Measurements from ENCODE around the gene CMC2. TPM values are rescaled to one million over a fixed set of nuclear protein-coding genes. Genes with fewer than 3 reads are reported as not detected.

Gene CMC2
- total RNA-seq, 1 experiment from 2014 or later: 64.2 TPM

GRCh38 chr16:80982646-80983045 is 24.0 kb downstream of the CMC2 start:
- no peak overlapping the region for H2BK12ac ChIP-seq (ENCODE audit: insufficient read length, low read depth, low read length)
- no peak overlapping the region for H3K4me2 ChIP-seq (ENCODE audit: insufficient read depth, insufficient read length, low read length)
- no peak overlapping the region for H3K4ac ChIP-seq (ENCODE audit: low read depth, low read length)
- H2AFZ ChIP-seq (ENCODE audit: low read length): no peak overlapping the region
- peaks cover 2% of the 10 kb centered on the region; the same call in 1 of the 2 replicates for H3K4me1 ChIP-seq (ENCODE audit: insufficient read depth, low read length)
- H3K9ac ChIP-seq (ENCODE audit: extremely low read depth, insufficient read length, low read length): no peak overlapping the region
- no peak for TF ChIP-seq CTCF (conservative IDR thresholded peaks at IDR 0.05)
- no peak overlapping the region for H2BK20ac ChIP-seq (ENCODE audit: low read depth, low read length, poor library complexity, severe bottlenecking)
- H3K27ac ChIP-seq (ENCODE audit: insufficient read length, low read depth, low read length): no peak overlapping the region
- H3K79me1 ChIP-seq (ENCODE audit: insufficient read depth, low read depth, low read length, poor library complexity, severe bottlenecking): no peaks in the 10 kb centered on the region
- no peak overlapping the region for H4K5ac ChIP-seq (ENCODE audit: insufficient read length, low read depth, low read length)
- H4K20me1 ChIP-seq (ENCODE audit: control insufficient read depth, insufficient read depth, insufficient read length): no peaks in the 10 kb centered on the region
- H3K4me3 Mint-ChIP-seq: no peak overlapping the region
- no peaks in the 10 kb centered on the region for H3K79me2 ChIP-seq (ENCODE audit: insufficient read depth, low read length)
- H3K23me2 ChIP-seq (ENCODE audit: insufficient read length, low read depth, low read length, poor library complexity, severe bottlenecking): no peaks in the 10 kb centered on the region
- no peak overlapping the region for H3K27ac Mint-ChIP-seq
- peaks cover 4% of the 10 kb centered on the region for H3K27me3 Mint-ChIP-seq (ENCODE audit: low read depth)
- H3K14ac ChIP-seq (ENCODE audit: insufficient read depth, low read length): no peak overlapping the region
- no peak overlapping the region for H2BK15ac ChIP-seq (ENCODE audit: low read depth, low read length)
- H3K9me3 ChIP-seq (ENCODE audit: control insufficient read depth, low read depth, low read length): no peaks in the 10 kb centered on the region
- H3K27me3 ChIP-seq (ENCODE audit: insufficient read depth, low read length): no peaks in the 10 kb centered on the region
- H3K9me3 Mint-ChIP-seq: no peaks in the 10 kb centered on the region
- no peak overlapping the region for H4K8ac ChIP-seq (replicated peaks; ENCODE audit: insufficient read length, low read depth, low read length)
- H2AK5ac ChIP-seq (ENCODE audit: insufficient read length, low read length): no peak overlapping the region
- peaks cover 4 to 11% (median 11%) of the 10 kb centered on the region in 3 experiments; a peak in 6 of 7 replicates for H3K36me3 Mint-ChIP-seq (ENCODE audit: insufficient read depth in 1 of 3, low read depth in 3 of 3)
- no peak overlapping the region for H2BK5ac ChIP-seq (ENCODE audit: insufficient read length, low read length)
- DNase-seq: no peak
- H3K4me1 Mint-ChIP-seq: peaks cover 25 to 29% of the 10 kb centered on the region in 2 experiments
- WGBS (ENCODE audit: extremely low coverage, insufficient read length, low lambda C conversion rate): no CpG with 5 or more reads among the region's 4 CpGs
- no peak overlapping the region for H3T11ph ChIP-seq (ENCODE audit: low read length)
- no peak overlapping the region for H3K18ac ChIP-seq (ENCODE audit: insufficient read length, low read depth, low read length)
- no peak overlapping the region for H4K91ac ChIP-seq (ENCODE audit: insufficient read length, low read depth, low read length)
- H3K56ac ChIP-seq (ENCODE audit: insufficient read length, low read depth, low read length): no peak overlapping the region
- H2BK120ac ChIP-seq (ENCODE audit: low read depth, low read length, poor library complexity, severe bottlenecking): no peak overlapping the region
- no peak overlapping the region for H3K23ac ChIP-seq (ENCODE audit: insufficient read length, low read depth, low read length)
